Glomerular visceral epithelial cell (primary cell): ENCODE measurements around the gene DOK5.

Source experiments
- DNase-seq: peaks from one replicate; pipeline ENCODE4 v3.0.0-alpha.2; 2016; ENCODE audit errors: extremely low spot score

The DOK5 gene

DNA sequence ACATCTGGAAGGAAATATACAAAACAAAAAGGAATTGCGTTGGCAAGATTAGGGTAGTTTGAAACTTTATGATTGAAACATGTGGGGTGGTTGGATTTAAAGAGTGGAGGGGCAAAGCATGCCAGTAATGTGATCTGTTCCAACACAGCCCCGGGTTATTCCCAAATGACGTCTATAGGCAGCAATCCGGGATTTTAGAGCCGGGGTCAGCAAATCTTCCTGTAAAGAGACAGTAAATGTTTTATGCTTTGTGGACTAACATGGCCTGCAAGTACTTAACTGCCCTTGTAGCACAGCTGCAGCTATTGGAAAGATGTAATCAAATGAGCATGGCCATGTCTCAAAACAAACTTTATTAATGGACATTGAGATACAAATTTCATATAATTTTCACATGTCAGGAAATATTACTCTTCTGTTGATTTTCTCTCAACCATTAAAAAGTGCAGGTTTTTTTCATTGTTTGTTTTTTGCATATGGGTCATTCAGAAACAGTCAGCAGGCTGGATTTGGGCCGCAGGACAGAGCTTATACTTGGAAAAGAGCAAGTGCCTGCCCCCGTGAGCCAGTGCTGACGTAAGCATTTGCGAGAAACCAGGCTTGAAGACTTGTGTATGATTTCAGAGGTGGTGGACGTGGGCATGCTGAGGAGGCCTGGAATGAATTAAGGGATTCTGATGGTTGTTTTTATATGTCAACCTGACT lies 136.5 kb downstream of the DOK5 start:
- DNase-seq, result no peak

DNA sequence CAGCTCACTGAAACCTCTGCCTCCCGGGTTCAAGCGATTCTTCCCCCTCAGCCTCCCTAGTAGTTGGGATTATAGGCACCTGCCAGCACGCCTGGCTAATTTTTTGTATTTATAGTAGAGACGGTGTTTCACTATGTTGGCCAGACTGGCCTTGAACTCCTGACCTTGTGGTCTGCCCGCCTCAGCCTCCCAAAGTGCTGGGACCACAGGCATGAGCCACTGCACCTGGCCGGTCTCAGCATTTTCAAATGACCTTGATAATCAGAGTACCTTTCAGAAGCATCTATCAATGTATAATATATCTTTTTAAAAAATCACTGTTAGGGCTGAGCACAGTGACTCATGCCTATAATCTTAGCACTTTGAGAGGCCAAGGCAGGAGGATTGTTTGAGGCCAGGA lies 143.0 kb downstream of the DOK5 start:
- DNase-seq, result no peak

DNA sequence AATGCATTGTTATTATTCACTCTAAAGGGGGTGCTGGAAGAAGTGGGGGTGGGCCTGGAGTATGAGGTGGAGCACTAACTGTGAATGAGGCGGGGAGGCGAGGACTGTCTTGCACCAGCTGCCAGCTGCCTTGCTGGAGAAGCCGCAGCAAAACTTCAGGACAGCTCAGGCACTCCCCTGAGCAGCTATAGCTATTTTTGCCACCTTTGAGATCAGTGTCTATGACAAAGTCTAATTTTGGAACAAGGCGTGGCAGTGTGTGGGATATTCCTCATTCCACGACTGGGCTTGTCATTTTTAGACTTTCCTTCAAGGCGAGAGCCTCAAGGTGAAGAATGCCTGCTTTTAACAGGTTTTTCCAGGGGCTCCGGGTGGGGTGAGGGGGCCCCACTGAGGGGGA lies 143.8 kb downstream of the DOK5 start:
- no peak for DNase-seq

GRCh38 chr20:54619682-54620081 lies 144.3 kb downstream of the DOK5 start:
- no peak for DNase-seq

- no peak for DNase-seq
Observed at GRCh38 chr20:54620611-54621010, 145.2 kb downstream of the DOK5 start.

GRCh38 chr20:54622333-54623295 lies 147.2 kb downstream of the DOK5 start:
- no peak for DNase-seq

GRCh38 chr20:54623991-54624569 lies 148.7 kb downstream of the DOK5 start:
- no peak for DNase-seq

- no peak for DNase-seq
Observed at GRCh38 chr20:54624706-54625390, 149.5 kb downstream of the DOK5 start.

- DNase-seq, result no peak
Observed at GRCh38 chr20:54625497-54625896, 150.1 kb downstream of the DOK5 start.

DNA sequence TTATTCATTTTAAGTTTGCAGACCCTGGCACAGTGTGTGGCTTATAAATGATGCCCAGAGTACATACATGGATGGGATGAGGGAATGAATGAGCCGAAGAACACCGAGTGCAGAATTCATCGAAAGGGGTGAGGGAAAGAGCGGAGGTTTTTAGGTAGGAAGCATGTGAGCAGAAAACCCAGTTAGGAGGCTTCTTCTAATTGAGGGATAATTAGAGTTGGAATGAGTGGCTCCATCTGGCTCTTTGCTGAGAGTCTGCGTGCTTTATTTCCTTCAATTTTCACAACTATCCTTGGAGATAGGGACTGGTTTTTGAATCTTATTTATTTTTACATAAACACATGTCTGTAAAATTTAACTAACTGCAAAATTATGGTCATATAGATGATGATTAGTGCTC lies 150.7 kb downstream of the DOK5 start:
- DNase-seq, result no peak

DNA sequence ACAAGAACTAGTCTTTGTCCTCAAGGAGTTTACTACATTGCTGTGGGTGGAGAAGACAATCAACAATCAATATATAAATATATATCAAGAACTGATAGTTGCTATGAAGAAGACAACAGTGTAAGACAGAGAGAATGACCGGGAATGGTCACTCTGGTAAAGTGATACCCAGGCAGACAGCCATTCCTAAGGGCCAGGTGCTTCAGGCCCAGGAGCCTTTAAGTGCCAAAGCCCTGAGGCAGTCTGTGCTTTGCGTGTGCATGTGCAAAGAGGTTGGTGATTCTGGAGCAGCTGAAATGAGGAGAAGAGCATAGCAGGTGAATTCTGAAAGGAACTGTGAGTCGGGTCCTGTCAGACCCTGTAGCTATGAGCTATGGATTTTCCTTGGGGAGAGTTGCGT lies 154.2 kb downstream of the DOK5 start:
- DNase-seq, result no peak

DNA sequence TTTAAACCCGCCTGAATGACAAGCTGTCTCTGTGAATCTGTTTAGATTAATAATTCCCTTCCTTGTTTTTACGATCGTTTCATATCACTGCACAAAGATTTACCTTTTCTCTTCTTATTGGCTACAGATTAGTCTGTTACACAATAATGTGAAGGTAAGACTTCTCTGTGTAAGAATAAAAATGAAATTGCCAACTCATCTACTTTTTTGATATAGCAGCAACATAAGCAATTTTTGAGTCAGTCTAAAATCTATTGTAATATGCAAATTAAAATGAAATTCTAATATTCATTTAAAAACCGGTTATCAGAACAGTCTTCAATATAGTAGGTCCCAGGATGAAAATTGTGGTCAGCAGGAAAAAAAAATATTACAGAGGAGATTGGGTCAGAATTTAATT lies 155.2 kb downstream of the DOK5 start:
- DNase-seq, result no peak

- no peak for DNase-seq
Observed at GRCh38 chr20:54631059-54631458, 155.7 kb downstream of the DOK5 start.

DNA sequence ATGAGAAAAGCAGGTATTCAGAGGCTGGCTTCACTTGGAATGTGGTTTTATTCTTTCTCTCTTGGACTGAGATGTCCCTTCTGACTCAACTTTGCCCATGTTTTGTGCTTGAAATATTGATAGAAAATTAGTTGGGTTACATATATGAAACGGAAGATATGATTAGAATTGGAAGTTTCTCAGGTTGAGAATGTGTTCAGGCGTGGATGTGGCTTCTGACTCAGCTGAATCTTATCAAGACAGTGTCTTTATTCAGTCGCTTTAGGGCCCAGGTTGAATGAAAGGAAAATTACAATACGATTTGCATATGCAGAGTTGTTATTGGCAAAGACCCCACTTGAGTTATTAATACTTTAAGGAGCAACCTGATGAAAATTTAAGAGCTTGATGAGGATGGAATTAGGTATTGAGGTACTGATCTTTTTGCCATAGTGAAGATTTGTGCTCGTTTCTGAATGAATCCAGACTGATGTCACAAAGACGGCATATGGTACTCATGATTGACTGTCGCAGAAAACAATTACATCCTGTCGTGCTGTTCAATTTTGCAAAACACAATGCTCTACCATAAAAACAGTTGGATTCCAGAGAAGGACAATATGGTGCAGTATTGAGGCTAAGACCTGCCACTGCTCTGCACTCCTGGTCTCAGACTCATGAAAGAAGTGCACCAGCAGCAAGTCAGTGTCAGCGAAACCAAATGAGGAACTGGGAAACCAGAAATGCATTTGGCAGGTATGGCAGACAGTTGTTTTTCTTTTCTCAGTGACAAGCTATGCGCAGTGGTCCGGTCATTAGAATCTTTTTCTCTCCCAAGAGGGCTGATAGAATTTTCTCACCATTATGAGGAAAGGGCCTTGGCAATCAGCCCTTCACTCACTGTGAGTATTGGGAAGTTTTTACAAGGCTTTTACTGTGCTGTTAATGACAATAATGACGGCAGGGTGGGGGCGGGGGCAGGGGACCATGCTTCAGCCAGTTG lies 158.3 kb downstream of the DOK5 start:
- DNase-seq, result no peak

GRCh38 chr20:54636575-54636974 lies 161.2 kb downstream of the DOK5 start:
- DNase-seq, result no peak

DNA sequence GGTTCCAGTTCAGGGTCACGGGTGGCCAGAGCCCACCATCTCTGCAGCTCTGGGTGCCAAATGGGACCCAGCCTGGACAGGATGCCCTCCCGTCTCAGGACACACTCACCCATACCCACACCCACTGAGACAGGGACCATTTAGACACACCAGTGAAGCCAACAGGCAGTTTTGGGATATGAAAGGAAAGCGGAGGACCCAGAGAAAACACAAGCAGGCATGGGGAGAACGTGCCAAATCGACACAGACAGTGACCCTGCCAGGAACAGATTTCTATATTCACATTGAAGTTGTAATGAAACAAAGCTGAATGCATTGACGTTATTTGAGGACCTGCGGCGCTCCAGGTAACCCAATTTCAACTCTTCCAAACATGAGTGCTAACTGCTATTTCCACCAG lies 164.5 kb downstream of the DOK5 start:
- no peak for DNase-seq

DNA sequence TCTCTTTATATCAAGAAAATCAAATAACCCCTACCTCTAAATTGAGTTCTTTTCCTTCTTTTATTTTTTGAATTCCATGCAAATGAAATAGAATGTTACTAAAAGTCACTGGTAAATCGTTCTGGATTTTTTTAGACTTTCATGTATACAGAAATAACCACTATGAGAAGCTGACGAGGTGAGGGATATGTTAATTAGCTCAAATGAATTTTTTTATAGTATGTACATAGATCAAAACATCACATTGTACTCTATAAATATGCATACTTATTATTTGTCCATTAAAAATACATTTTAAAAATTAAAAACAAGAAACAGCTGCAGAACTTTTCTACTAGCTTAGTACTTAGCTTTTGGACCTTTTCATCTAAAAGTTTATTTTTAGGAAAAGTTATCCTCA lies 165.4 kb downstream of the DOK5 start:
- DNase-seq, result no peak

DNA sequence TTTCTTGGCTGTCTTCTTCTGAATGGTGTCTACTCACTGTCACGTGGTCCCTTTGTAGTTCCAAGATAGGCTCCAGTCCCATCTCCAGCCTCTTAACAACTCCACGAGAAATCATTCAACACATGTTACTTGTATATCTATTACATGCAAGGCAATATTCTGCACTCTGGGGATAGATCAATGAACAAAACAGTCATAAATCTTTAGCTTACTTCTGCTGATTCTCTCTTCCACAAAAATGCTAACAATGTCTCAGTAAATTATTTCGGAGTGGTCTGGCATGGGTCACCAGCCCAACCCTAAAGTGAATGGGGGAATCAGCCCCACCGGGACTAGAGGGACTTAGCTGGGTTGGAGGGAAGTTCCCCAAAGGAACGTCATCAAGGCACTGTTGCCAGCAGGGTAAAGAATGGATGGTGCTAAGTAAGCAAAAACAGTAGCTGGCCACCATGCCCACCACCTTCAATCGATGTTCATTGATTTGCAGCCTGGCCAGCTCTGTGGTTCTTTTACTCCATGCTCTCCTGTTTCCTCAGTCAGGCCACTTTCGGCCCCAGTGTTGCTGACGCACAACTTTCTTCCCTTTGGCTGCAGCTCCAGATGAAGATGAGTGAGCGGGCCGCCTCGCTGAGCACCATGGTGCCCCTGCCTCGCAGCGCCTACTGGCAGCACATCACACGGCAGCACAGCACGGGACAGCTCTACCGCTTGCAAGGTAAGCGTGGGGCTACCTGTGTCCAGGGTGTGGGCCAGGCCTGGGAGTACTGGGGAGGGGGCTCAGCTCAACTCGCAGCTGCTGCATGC lies 167.7 kb downstream of the DOK5 start:
- no peak for DNase-seq

GRCh38 chr20:54643761-54644160 lies 168.4 kb downstream of the DOK5 start:
- DNase-seq, result no peak
